Liver (tissue), 9 donors: Measurements from ENCODE around the gene YWHAB. TPM values are rescaled to one million over a fixed set of nuclear protein-coding genes. Genes with fewer than 3 reads are reported as not detected.
A peak's percentile ranks its signal among the peaks of the same experiment; 100 is the strongest.

ENCODE experiments used
- DNase-seq: peaks from one replicate; pipeline ENCODE4 v3.0.0-alpha.2; 2017; ENCODE audit warnings: low spot score
- H3K27ac ChIP-seq, 2 donors: one replicate each; pipeline ENCODE4 v1.7.0; 2013; ENCODE audit warnings: inconsistent platforms in 2 of 2, low read length in 2 of 2, control low read depth in 1 of 2, low read depth in 1 of 2, mild to moderate bottlenecking in 1 of 2
- H3K27me3 ChIP-seq, 4 donors: one replicate each; pipeline versions ENCODE4 v1.6.1 to v1.7.0; 2013; ENCODE audit warnings: low read length in 3 of 4, inconsistent platforms in 1 of 4, mild to moderate bottlenecking in 1 of 4, moderate library complexity in 1 of 4; ENCODE audit not compliant: control insufficient read depth in 4 of 4, insufficient read depth in 4 of 4
- H3K36me3 ChIP-seq, 4 donors: one replicate each; pipeline versions ENCODE4 v1.6.1 to v1.7.0; 2013; ENCODE audit warnings: low read length in 3 of 4, mild to moderate bottlenecking in 3 of 4, low read depth in 1 of 4, moderate library complexity in 1 of 4; ENCODE audit not compliant: control insufficient read depth in 4 of 4, insufficient read depth in 3 of 4
- H3K4me1 ChIP-seq, 4 donors: one replicate each; pipeline versions ENCODE4 v1.6.1 to v1.7.0; 2013; ENCODE audit warnings: low read length in 3 of 4, mild to moderate bottlenecking in 3 of 4, moderate library complexity in 1 of 4; ENCODE audit not compliant: control insufficient read depth in 4 of 4, insufficient read depth in 4 of 4
- H3K4me3 ChIP-seq, 3 donors: one replicate each; pipeline versions ENCODE4 v1.6.1 to v1.7.0; 2013; ENCODE audit warnings: low read length in 3 of 3, control low read depth in 1 of 3, low read depth in 1 of 3, mild to moderate bottlenecking in 1 of 3
- H3K9ac ChIP-seq, 2 donors: one replicate each; pipeline ENCODE4 v1.7.0; 2013; ENCODE audit warnings: low read length in 2 of 2, mild to moderate bottlenecking in 2 of 2, moderate library complexity in 2 of 2, control low read depth in 1 of 2, low read depth in 1 of 2
- H3K9me3 ChIP-seq, 4 donors: one replicate each; pipeline versions ENCODE4 v1.6.1 to v1.7.0; 2013; ENCODE audit warnings: low read length in 3 of 4; ENCODE audit not compliant: control insufficient read depth in 4 of 4
- EGR1 ChIP-seq, 2 donors: IDR thresholded peaks; 2 replicates each; pipeline ENCODE4 v1.6.1; 2016 to 2018; ENCODE audit warnings: antibody characterized with exemption in 2 of 2, low read depth in 2 of 2
- FOXA1 ChIP-seq: IDR thresholded peaks from 2 replicates; pipeline ENCODE4 v1.6.1; 2016; ENCODE audit warnings: antibody characterized with exemption
- FOXA2 ChIP-seq: IDR thresholded peaks from 2 replicates; pipeline ENCODE4 v1.6.1; 2016; ENCODE audit warnings: antibody characterized with exemption
- GABPA ChIP-seq, 2 donors: IDR thresholded peaks in 1 of 2; conservative IDR thresholded peaks in 1 of 2; 2 replicates each; pipeline ENCODE4 v1.6.1; 2016; ENCODE audit warnings: antibody characterized with exemption in 2 of 2, mild to moderate bottlenecking in 1 of 2, moderate library complexity in 1 of 2
- HNF4A ChIP-seq, 2 donors: conservative IDR thresholded peaks; 2 replicates each; pipeline ENCODE4 v1.6.1; 2016; ENCODE audit warnings: antibody characterized with exemption in 2 of 2, mild to moderate bottlenecking in 2 of 2
- HNF4G ChIP-seq: IDR thresholded peaks from 2 replicates; pipeline ENCODE4 v1.6.1; 2016; ENCODE audit warnings: antibody characterized with exemption
- JUND ChIP-seq, 2 donors: IDR thresholded peaks; 2 replicates each; pipeline ENCODE4 v1.6.1; 2016; ENCODE audit warnings: antibody characterized with exemption in 2 of 2
- NR2F2 ChIP-seq: IDR thresholded peaks from 2 replicates; pipeline ENCODE4 v1.6.1; 2016; ENCODE audit warnings: antibody characterized with exemption
- RAD21 ChIP-seq, 2 donors: IDR thresholded peaks; 2 replicates each; pipeline ENCODE4 v1.6.1; 2016; ENCODE audit warnings: antibody characterized with exemption in 2 of 2, mild to moderate bottlenecking in 2 of 2
- RXRA ChIP-seq, 2 donors: IDR thresholded peaks; 2 replicates each; pipeline ENCODE4 v1.6.1; 2017 to 2018; ENCODE audit warnings: antibody characterized with exemption in 2 of 2, mild to moderate bottlenecking in 1 of 2
- SP1 ChIP-seq: IDR thresholded peaks from 2 replicates; pipeline ENCODE4 v1.6.1; 2018; ENCODE audit warnings: antibody characterized with exemption, mild to moderate bottlenecking
- TAF1 ChIP-seq: conservative IDR thresholded peaks from 2 replicates; pipeline ENCODE4 v1.6.1; 2016; ENCODE audit warnings: antibody characterized with exemption, mild to moderate bottlenecking
- YY1 ChIP-seq: IDR thresholded peaks from 2 replicates; pipeline ENCODE4 v1.6.1; 2016; ENCODE audit warnings: antibody characterized with exemption, mild to moderate bottlenecking
- WGBS: extraction: QIAGEN DNeasy Blood & Tissue Kit; methylation state at CpG from one replicate; pipeline ENCODE4 v1.1.7; 2013; 5-methylcytosine and 5-hydroxymethylcytosine counted together
- polyA plus RNA-seq, 2 donors: library from polyadenylated mRNA; stranded (reverse) in 1 of 2; unstranded in 1 of 2; fragments of 200-250 nt in 1 of 2; fragments of >200 nt in 1 of 2; fragmentation: Nextera tagmentation in 1 of 2; extraction: Ambion mirVana in 1 of 2; gene quantifications; one replicate each; pipeline versions ENCODE4 v1.2.1 to v1.2.3, GENCODE V29; 2013 to 2015
- total RNA-seq, 2 donors: library from RNA; depleted of rRNA; stranded (reverse); fragments of >200 nt; gene quantifications; one replicate each; pipeline ENCODE4 v1.2.3, GENCODE V29; 2014
- TF ChIP-seq, protein P1 (sequence below): fragments of 150-350 bp; IDR thresholded peaks from 2 replicates; pipeline ENCODE4 v1.5.1; 2017; ENCODE audit warnings: improper control_type of control experiment, low read depth, low read length; ENCODE audit not compliant: missing input control
- TF ChIP-seq, protein P2 (sequence below): IDR thresholded peaks from 2 replicates; pipeline ENCODE4 v1.6.1; 2016; ENCODE audit warnings: antibody characterized with exemption
- TF ChIP-seq, protein P3 (sequence below): IDR thresholded peaks from 2 replicates; pipeline ENCODE4 v1.6.1; 2016; ENCODE audit warnings: antibody characterized with exemption
- TF ChIP-seq, protein P4 (sequence below): IDR thresholded peaks from 2 replicates; pipeline ENCODE4 v1.6.1; 2016; ENCODE audit warnings: antibody characterized with exemption
- donor health status: healthy.
- donor health status: healthy.
- donor health status: healthy.
- donor health status: healthy.
- donor health status: healthy.

YWHAB gene
- total and polyA plus RNA-seq, 4 donors: 41.6 to 86.5 (median 43.3) TPM

DNA sequence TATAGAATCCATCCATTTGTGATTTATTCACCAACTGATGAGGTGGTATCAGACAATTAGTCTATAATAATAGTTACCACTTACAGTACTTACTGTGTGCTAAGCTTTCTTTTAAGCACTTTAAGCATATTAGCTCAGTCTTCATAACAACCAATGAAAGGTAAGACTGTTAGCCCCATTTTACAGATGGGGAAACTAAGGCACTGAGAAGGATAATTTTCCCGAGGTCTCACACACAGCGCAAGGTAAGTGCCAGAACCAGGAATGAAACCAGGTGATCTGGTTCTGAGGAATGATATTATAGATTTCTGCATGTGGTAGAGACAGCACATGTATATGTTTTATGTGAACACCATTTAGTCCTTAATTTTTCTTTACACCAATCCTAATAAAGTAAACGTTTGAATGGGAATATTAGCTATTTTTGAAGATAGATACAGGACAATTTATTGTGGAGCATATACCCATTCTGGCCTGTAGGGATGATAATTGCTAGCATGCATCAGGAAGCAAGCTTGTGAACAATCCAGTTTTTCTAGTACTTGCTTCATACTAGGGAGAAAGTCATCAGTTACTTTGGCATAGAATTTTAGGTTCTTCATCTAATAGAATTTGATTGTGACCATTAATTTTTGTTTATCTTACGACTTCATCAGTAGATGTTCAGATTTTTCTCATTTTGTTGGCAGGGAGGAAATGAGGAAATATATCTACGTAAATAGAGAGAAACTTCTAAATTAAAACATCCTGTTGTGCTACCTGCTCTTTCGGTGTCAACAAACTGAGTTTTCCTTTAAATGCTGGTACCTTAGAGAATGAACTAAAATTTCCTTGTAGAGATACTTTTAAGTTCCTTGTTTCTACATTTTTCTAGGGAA, 3.0 kb downstream of the YWHAB start:
- Histone ChIP-seq H3K27me3 (no peaks in the 10 kb centered on the region), H3K27ac (no peak overlapping the region), H3K9me3 (no peaks in the 10 kb centered on the region), H3K36me3 (no peaks in the 10 kb centered on the region), H3K4me3 (no peak overlapping the region), H3K9ac (no peak overlapping the region), H3K4me1 (peaks cover 11 to 42% (median 29%) of the 10 kb centered on the region in 4 donors)
- no peak for DNase-seq
- TF ChIP-seq, protein P1, sequence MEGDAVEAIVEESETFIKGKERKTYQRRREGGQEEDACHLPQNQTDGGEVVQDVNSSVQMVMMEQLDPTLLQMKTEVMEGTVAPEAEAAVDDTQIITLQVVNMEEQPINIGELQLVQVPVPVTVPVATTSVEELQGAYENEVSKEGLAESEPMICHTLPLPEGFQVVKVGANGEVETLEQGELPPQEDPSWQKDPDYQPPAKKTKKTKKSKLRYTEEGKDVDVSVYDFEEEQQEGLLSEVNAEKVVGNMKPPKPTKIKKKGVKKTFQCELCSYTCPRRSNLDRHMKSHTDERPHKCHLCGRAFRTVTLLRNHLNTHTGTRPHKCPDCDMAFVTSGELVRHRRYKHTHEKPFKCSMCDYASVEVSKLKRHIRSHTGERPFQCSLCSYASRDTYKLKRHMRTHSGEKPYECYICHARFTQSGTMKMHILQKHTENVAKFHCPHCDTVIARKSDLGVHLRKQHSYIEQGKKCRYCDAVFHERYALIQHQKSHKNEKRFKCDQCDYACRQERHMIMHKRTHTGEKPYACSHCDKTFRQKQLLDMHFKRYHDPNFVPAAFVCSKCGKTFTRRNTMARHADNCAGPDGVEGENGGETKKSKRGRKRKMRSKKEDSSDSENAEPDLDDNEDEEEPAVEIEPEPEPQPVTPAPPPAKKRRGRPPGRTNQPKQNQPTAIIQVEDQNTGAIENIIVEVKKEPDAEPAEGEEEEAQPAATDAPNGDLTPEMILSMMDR: peak; percentile 28
- no peak for TF ChIP-seq HNF4A (conservative IDR thresholded peaks at IDR 0.05)
- 71% methylated on average over 6 of the region's 6 CpGs for WGBS

DNA sequence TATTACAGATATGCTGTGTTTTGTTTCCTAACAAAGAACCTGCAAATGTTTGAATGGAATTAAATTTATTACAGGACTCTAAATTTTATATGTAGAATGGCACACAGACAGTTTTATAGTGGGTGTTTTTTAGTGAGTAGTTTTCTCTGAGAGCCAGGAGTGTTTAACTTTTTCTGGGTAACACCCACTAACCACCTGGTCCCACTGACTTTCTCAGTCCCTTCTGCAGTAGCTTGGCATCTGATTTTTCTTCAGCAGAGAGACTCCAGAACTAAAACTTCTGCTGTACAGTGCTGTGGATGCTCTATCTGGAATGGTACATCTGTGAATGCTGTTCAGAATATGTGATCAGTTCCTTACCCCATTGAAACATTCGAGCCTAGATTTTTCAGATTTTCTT, 6.3 kb downstream of the YWHAB start:
- Histone ChIP-seq H3K4me1 (peaks cover 10 to 35% (median 33%) of the 10 kb centered on the region in 4 donors), H3K27ac (no peak overlapping the region), H3K9me3 (no peaks in the 10 kb centered on the region), H3K4me3 (no peak overlapping the region), H3K36me3 (no peaks in the 10 kb centered on the region), H3K9ac (no peak overlapping the region), H3K27me3 (no peaks in the 10 kb centered on the region)
- DNase-seq: no peak
- 81% methylated on average over 1 of the region's 1 CpG for WGBS
- no peak for TF ChIP-seq RXRA (IDR thresholded peaks at IDR 0.05)
- TF ChIP-seq RAD21 (IDR thresholded peaks at IDR 0.05): no peak
- TF ChIP-seq FOXA1: no peak
- TF ChIP-seq, protein P2, sequence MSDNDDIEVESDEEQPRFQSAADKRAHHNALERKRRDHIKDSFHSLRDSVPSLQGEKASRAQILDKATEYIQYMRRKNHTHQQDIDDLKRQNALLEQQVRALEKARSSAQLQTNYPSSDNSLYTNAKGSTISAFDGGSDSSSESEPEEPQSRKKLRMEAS: no peak
- TF ChIP-seq NR2F2: no peak
- no peak for TF ChIP-seq YY1

DNA sequence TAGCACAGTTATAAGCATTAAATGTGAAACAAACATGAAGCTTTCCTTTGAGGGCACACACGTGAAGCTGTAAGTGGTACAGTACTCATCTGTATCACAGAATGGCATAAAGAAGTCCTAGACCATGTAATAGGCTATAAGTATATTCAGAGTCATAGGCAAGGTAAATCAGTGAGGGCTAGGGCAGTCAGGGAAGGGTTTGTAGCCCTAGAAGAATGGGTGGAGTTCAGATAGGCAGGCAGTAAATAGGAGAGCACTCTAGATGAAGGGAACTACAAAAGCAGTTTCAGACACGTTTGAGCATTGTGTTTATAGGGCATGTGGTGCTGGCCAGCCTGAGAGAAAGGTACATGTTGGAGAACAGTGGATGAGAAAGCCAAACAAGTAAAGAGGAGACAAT, 9.5 kb downstream of the YWHAB start:
- Histone ChIP-seq H3K4me3 (no peak overlapping the region), H3K9me3 (no peaks in the 10 kb centered on the region), H3K36me3 (no peaks in the 10 kb centered on the region), H3K27ac (no peak overlapping the region), H3K9ac (no peak overlapping the region), H3K27me3 (no peaks in the 10 kb centered on the region), H3K4me1 (peaks cover 5 to 20% (median 10%) of the 10 kb centered on the region in 4 donors)
- WGBS: 69% methylated on average over 2 of the region's 2 CpGs
- DNase-seq: no peak
- TF ChIP-seq EGR1 (IDR thresholded peaks at IDR 0.05; ENCODE audit: low read depth in 2 of 2): no peak
- TF ChIP-seq HNF4G: no peak
- no peak for TF ChIP-seq NR2F2
- no peak for TF ChIP-seq YY1
- no peak for TF ChIP-seq HNF4A (conservative IDR thresholded peaks at IDR 0.05)
- TF ChIP-seq GABPA (IDR thresholded peaks at IDR 0.05 in 1 of 2, conservative IDR thresholded peaks at IDR 0.05 in 1 of 2): no peak
- no peak for TF ChIP-seq FOXA2
- no peak for TF ChIP-seq RXRA (IDR thresholded peaks at IDR 0.05)
- TF ChIP-seq FOXA1: no peak
- TF ChIP-seq, protein P3, sequence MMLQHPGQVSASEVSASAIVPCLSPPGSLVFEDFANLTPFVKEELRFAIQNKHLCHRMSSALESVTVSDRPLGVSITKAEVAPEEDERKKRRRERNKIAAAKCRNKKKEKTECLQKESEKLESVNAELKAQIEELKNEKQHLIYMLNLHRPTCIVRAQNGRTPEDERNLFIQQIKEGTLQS: no peak
- TF ChIP-seq, protein P2: no peak
- no peak for TF ChIP-seq SP1
- TF ChIP-seq RAD21 (IDR thresholded peaks at IDR 0.05): no peak
- TF ChIP-seq, protein P4, sequence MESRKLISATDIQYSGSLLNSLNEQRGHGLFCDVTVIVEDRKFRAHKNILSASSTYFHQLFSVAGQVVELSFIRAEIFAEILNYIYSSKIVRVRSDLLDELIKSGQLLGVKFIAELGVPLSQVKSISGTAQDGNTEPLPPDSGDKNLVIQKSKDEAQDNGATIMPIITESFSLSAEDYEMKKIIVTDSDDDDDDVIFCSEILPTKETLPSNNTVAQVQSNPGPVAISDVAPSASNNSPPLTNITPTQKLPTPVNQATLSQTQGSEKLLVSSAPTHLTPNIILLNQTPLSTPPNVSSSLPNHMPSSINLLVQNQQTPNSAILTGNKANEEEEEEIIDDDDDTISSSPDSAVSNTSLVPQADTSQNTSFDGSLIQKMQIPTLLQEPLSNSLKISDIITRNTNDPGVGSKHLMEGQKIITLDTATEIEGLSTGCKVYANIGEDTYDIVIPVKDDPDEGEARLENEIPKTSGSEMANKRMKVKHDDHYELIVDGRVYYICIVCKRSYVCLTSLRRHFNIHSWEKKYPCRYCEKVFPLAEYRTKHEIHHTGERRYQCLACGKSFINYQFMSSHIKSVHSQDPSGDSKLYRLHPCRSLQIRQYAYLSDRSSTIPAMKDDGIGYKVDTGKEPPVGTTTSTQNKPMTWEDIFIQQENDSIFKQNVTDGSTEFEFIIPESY: no peak
- TF ChIP-seq, protein P1: no peak
- TF ChIP-seq TAF1: no peak
- no peak for TF ChIP-seq JUND (IDR thresholded peaks at IDR 0.05)
